HEK293 (cell line): Measurements from ENCODE around the gene MIEN1.

Source experiments
- ZNF280D ChIP-seq: fragments of 450-650 bp; formaldehyde crosslinking; IDR thresholded peaks from 2 replicates; pipeline ENCODE4 v1.5.1; 2016; ENCODE audit warnings: missing biosample characterization, missing genetic modification characterization
- ZNF791 ChIP-seq: fragments of 450-650 bp; formaldehyde crosslinking; IDR thresholded peaks from 2 replicates; pipeline ENCODE4 v1.5.1; 2016; ENCODE audit warnings: missing biosample characterization, missing genetic modification characterization

DNA sequence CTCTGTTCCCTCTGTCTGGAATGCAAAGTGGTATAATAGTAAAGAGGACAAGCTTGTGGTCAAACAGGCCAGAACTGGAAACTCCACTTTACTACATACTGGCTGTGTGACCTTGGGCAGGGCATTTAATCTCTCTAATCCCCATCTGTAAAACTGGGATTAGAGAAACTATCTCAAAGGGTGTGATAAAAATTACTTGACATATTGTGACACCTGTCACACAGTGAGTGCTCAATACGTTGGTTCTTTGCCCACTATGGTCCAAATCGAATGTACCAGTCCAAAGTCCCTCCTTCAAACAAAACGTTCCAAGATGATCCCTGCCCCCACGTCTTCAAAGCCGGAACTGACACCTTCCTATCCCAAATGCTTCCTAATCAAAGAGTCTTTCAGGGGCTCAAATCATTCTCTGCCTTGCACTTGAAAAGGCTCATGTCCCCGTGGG is 43.2 kb downstream of the MIEN1 start:
- TF ChIP-seq ZNF280D (tag by site-specific recombination) (no peak), ZNF791 (no peak)
